CD4-positive, alpha-beta T cell treated with Interleukin-17A for 1 hour (primary cell): ENCODE results near the gene FKBP9.

Source experiments
- DNase-seq: peaks from one replicate; pipeline ENCODE4 v3.0.0-alpha.2; 2020

FKBP9 gene

DNA sequence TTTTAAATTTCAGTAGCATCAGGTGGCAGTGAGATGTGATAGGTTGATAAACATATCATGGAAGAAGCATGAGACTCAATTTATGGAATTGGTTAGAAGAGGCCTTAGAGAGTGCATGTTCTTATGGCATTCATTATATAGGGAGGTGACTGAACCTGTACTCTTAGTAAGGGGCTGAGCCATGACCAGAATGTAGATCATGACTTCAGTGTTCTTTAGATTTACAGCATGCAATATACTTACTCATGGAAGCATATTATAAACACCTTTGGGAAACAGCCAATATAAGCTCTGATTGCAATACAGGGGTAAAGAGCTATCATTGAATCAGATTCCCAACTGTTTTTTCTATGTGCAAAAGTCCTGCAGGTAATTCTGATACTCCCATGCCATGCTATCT lies 55.1 kb downstream of the FKBP9 start:
- no peak for DNase-seq

DNA sequence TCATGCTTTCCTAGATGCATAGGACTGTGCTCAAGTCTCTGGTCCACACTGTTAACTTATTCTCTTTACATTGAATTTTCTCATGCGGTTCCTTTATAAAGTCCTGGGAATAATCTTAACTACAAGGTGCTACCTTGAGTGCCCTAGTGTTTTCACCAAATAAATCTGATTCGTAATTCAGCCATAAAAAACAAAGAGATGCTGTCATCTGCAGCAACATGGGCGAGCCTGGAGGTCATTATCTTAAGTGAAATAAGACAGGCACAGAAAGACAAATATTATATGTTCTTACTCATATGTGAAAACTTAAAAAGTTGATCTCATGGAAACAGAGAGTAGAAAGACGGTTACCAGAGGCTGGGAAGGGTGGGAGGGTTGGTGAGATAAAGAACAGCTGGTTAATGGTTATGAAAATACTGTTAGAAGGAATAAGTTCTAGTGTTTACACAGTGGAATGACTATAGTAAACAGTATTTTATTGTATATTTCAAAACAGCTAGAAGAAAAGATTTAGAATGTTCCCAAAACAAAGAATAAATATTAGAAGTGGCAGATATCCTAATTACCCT lies 67.0 kb downstream of the FKBP9 start:
- DNase-seq, result no peak

- no peak for DNase-seq
These were observed 78.5 kb downstream of the FKBP9 start for GRCh38 chr7:33035776-33036175.

GRCh38 chr7:33038639-33039038 lies 81.4 kb downstream of the FKBP9 start:
- no peak for DNase-seq

DNA sequence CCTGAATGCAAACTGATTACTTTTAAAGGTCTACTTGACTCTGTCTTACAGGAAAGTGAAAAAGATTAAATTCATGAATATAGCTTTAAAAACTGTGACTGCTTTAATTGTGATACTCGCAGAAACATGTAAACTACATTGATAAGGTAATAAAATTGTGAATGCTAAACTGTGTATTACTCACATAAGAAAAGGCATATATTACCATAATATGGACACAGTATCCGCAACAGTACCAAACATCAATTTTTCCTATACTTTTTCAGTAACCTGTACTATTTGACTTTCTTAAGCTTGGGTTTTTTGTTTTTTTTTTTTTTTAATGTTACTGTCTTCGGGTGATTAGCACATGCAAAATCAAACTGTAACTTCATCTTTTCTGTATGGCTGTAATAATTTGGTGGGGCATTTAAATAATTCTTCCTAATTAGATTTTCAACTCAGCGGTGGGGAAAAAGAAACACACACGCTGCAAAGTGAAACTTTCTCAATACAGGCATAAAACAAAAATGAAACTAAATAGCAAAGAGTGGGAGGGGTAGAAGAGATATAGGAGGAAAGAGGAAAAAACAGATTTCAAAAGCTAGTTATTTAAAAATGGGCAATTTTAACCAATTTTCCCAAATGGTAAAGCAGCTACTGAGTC lies 82.1 kb downstream of the FKBP9 start:
- DNase-seq, result peak; percentile 51

DNA sequence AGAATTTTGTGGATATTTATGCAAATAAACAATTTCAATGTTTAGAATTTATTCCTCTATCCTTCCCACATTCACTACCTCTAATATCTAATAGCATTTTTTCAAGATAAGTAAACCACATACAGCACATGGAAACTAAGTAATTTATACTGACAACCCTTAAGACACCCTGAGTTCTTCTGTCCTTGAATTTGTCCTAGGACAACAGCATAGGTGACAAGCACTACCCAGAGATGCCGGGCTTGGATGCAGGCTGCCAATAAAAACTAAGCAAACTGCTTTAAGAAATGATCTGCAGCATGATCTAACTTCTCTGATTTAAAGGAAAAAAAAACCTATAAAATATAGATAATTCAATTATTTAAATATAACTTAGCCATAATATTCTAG lies 82.7 kb downstream of the FKBP9 start:
- no peak for DNase-seq

DNA sequence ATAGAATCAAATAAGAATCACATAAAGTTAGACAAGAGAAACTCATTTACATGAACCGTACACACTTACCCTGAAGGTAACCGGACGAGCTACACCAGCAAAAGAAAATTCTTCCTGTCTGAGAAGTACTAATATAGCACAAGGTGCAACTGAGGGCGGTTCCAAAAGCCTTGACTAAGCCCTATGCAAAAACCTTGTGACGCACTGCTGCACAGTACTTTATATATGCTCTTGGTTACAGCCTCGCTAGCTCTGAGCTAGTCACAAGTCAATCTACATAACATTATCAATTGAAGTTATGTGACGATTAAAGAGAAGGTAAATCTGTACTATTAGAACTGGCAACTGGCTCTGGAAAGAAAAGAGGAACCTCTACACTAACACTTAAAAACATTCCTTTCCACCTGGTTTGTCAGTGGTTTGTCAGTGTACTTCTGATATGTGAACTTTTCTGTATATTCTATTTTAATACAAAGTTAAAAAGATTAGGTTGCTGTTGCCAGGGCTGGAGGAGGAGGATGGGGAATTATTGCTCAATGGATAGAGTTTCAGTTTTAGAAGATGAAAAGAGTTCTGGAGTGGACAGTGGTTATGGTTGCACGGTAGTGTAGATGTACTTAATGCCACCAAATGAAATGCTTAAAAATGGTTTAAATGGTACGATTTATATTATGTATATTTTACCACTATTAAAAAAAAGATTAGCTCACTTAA lies 83.7 kb downstream of the FKBP9 start:
- peak; percentile 87 for DNase-seq

- no peak for DNase-seq
These were observed 84.6 kb downstream of the FKBP9 start for GRCh38 chr7:33041631-33042428.

GRCh38 chr7:33043501-33044400 lies 86.5 kb downstream of the FKBP9 start:
- DNase-seq, result no peak

- DNase-seq, result no peak
These were observed 87.1 kb downstream of the FKBP9 start for GRCh38 chr7:33044401-33044718.

- DNase-seq, result no peak
These were observed 87.7 kb downstream of the FKBP9 start for GRCh38 chr7:33044986-33045385.

- no peak for DNase-seq
These were observed 91.0 kb downstream of the FKBP9 start for GRCh38 chr7:33048257-33048656.

DNA sequence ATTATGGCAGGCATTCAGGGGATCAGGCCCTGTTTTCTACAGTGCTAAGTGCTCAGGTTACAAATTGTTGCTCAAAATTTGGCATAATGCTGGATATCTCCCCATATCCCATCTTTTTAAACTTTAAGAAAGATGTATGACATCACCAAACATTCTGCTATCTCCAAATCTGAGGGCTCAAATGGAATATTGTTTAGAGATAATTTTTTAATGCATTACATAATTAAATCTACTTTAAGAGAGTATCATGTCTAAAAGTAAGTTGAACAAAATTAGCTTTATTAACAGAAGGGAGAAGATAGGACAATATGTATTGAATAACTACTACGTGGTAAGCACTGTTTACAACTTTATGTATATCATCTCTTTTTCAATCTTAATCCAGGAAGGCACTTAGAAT lies 91.5 kb downstream of the FKBP9 start:
- DNase-seq, result no peak

DNA sequence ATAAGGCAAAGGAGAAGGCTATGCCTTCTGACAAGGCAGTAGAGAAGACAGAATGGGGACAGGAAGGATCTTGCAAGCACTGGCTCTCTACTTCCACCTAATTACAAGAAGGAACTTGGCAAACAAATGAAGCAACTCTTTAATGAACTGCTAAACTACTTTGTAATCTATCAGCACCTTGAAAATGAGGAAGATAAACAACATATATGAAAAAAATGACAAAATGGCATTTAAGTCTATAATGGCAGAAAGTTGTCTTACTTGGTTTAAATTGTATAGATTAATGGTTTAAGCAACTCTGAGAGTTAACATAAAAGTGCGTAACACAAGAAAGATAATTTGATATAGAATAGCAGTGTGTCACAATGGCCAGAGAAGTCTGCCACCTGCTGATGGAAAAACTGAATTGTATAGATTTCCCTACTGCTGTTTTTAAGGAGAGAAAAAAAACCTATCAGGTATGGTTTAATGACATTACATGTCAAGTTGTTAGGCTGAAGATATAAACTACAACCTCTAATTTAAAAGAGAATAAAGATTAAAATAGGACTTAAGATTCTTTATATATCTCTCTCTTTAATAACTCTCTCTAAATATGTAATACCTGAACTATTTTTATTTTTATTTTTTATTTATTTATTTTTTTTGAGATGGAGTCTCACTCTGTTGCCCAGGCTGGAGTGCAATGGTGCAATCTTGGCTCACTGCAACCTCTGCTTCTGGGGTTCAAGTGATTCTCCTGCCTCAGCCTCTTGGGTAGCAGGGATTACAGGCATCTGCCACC lies 93.5 kb downstream of the FKBP9 start:
- DNase-seq, result peak; percentile 74

DNA sequence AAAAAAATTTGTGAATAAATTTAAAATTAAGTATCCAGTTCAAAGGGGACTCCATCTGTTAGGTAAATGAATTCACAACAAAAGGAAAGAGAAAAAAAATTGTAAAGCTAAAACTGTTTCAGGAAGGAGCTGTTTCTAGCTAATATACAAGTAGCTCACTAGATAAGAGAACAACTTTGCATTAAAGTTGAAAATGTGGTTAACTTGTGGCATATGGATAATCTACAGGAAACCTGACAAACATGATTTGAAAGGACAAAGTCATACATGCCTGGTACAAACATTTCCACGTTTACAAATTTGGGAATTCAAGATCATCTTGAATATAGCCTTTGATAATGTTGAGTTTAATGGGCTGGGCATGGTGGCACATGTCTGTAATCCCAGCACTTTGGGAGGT lies 96.5 kb downstream of the FKBP9 start:
- DNase-seq, result no peak

DNA sequence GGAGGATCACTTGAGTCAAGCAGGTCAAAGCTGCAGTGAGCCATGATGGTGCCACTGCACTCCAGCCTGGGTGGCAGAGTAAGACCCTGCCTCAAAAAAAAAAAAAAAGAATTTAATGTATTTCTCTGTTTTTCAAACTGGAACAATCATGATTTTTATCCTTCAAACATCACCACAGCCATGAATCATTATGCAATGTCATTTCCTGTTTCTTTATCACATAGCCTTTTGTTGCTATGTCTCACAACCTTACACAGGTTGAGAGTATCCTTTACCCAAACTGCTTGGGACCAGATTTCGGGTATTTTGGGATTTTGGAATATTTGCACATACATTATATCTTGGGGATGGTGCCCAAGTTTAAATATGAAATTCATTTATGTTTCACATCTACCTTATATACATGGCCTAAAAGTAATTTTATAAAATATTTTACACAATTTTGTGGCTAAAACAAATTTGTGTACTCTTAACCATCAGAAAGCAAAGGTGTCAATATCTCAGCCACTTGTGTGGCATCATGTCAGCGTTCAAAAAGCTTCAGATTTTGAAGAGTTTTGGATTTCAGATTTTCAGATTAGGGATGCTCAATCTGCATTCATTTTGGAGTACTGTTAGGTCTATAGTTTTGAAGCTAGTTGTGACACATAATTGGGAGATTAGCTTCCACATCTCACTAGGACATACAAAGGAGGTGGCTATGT lies 97.2 kb downstream of the FKBP9 start:
- peak; percentile 53 for DNase-seq

DNA sequence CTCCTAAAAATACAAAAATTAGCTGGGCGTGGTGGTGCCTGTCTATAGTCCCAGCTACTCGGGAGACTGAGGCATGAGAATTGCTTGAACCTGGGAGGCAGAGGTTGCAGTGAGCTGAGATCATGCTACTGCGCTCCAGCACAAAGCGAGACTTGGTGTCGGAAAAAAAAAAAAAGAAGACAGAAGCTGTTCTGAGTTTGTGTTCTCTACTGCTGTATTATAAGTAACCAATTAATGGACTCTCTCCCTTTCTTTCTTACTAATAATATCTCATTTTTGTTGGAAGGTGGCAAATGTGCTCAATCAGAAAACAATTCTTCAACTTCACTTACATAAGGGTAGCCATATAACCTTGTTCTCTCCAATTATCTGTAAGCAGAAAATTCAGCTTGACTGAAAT lies 97.9 kb downstream of the FKBP9 start:
- no peak for DNase-seq
